Endothelial cell of umbilical vein (primary cell): ENCODE results near the gene STRIP2. TPM values are rescaled to one million over a fixed set of nuclear protein-coding genes. Genes with fewer than 3 reads are reported as not detected.

Experiments
- BruUV-seq: library from RNA; stranded (reverse); fragments of 400-500 nt; replicated peaks from 2 replicates; lab custom pipeline; 2021; lab: Mats Ljungman, UMichigan
- CTCF ChIA-PET: fragments of 300-600, 350-600 bp; sonication (Branson Sonifier 250); formaldehyde crosslinking; loops from one replicate; lab custom pipeline; 2021; ENCODE audit warnings: antibody characterized with exemption, inconsistent platforms; lab: Charles Lee
- POLR2A ChIA-PET: fragments of 300-600, 350-600 bp; sonication (Branson Sonifier 250); formaldehyde crosslinking; loops from one replicate; lab custom pipeline; 2021; ENCODE audit warnings: antibody characterized with exemption, inconsistent platforms; lab: Charles Lee
- DNase-seq: peaks from one replicate; pipeline ENCODE4 v3.0.0-alpha.2; 2011; ENCODE audit warnings: low read depth, low spot score
- FAIRE-seq: peaks from 2 replicates; lab custom pipeline; 2011; peaks lifted over from hg19 to GRCh38; lab: Jason Lieb, UNC
- H2AFZ ChIP-seq: 2 replicates; pipeline ENCODE4 v1.6.0; 2012; ENCODE audit warnings: low read depth, low read length, control low read depth, inconsistent platforms
- H3K27ac ChIP-seq: 2 replicates; pipeline ENCODE4 v1.5.1; 2011; ENCODE audit warnings: low read depth, mild to moderate bottlenecking, control low read depth, low read length, moderate library complexity; ENCODE audit not compliant: insufficient read depth
- H3K27me3 ChIP-seq, 2 experiments: 2 replicates each; pipeline versions ENCODE4 v1.6.0 to v1.6.1; 2011; ENCODE audit warnings: low read length in 2 of 2, mixed read lengths in 1 of 2; ENCODE audit not compliant: control insufficient read depth in 2 of 2, insufficient read depth in 2 of 2
- H3K36me3 ChIP-seq, 2 experiments: 2 replicates in 1 of 2; 3 replicates in 1 of 2; pipeline ENCODE4 v1.5.1; 2011; ENCODE audit warnings: low read length in 2 of 2, mild to moderate bottlenecking in 1 of 2, moderate library complexity in 1 of 2; ENCODE audit not compliant: control insufficient read depth in 2 of 2, insufficient read depth in 2 of 2; ENCODE audit errors: extremely low read depth in 1 of 2
- H3K4me1 ChIP-seq: 3 replicates; pipeline ENCODE4 v1.5.1; 2011; ENCODE audit warnings: mild to moderate bottlenecking, low read length; ENCODE audit not compliant: control insufficient read depth, insufficient read depth; ENCODE audit errors: extremely low read depth
- H3K4me2 ChIP-seq: 2 replicates; pipeline ENCODE4 v1.6.1; 2011; ENCODE audit warnings: low read length, control low read depth, mixed read lengths; ENCODE audit not compliant: insufficient read depth
- H3K4me3 ChIP-seq, 3 experiments: fragments of 200-600 bp in 1 of 3; sonication (generic), shearing (Covaris generic) in 1 of 3; replicated peaks in 1 of 3; 2 replicates each; pipeline ENCODE4 v1.5.1; 2011 to 2016; ENCODE audit warnings: control low read depth in 3 of 3, low read length in 3 of 3, mild to moderate bottlenecking in 2 of 3, inconsistent platforms in 1 of 3, low read depth in 1 of 3, moderate library complexity in 1 of 3; ENCODE audit not compliant: insufficient read depth in 1 of 3
- H3K79me2 ChIP-seq: 2 replicates; pipeline ENCODE4 v1.6.0; 2012; ENCODE audit warnings: low read length, inconsistent platforms; ENCODE audit not compliant: control insufficient read depth, insufficient read depth
- H3K9ac ChIP-seq: replicated peaks from 2 replicates; pipeline ENCODE3; 2011; ENCODE audit warnings: low read length, control low read depth; ENCODE audit not compliant: insufficient read depth; ENCODE audit errors: extremely low read depth
- H3K9me1 ChIP-seq: replicated peaks from 3 replicates; pipeline ENCODE4 v1.6.0; 2011; ENCODE audit warnings: mild to moderate bottlenecking, low read length; ENCODE audit not compliant: control insufficient read depth, insufficient read depth; ENCODE audit errors: extremely low read depth
- H3K9me3 ChIP-seq: replicated peaks from 2 replicates; pipeline ENCODE4 v1.5.1; 2012; ENCODE audit warnings: low read length, inconsistent platforms; ENCODE audit not compliant: control insufficient read depth, insufficient read depth
- H4K20me1 ChIP-seq: replicated peaks from 2 replicates; pipeline ENCODE3; 2011; ENCODE audit warnings: mild to moderate bottlenecking, low read length; ENCODE audit not compliant: control insufficient read depth, insufficient read depth; ENCODE audit errors: extremely low read depth
- CTCF ChIP-seq, 2 donors: IDR thresholded peaks; 1 replicate in 1 of 2; 2 replicates in 1 of 2; pipeline ENCODE4 v1.5.1; 2011; ENCODE audit warnings: low read length in 2 of 2, mild to moderate bottlenecking in 2 of 2, moderate library complexity in 2 of 2, control low read depth in 1 of 2, inconsistent platforms in 1 of 2, low read depth in 1 of 2; ENCODE audit not compliant: insufficient read depth in 1 of 2; ENCODE audit errors: extremely low read depth in 1 of 2
- EZH2 ChIP-seq: IDR thresholded peaks from 2 replicates; pipeline ENCODE4 v1.6.1; 2012; ENCODE audit warnings: borderline replicate concordance, low read depth, mild to moderate bottlenecking, moderate library complexity, low read length, inconsistent platforms; ENCODE audit not compliant: severe bottlenecking
- FOS ChIP-seq: IDR thresholded peaks from 2 replicates; pipeline ENCODE4 v1.6.1; 2011; ENCODE audit warnings: mild to moderate bottlenecking, low read length, moderate library complexity, borderline replicate concordance; ENCODE audit not compliant: insufficient read depth
- GATA2 ChIP-seq: IDR thresholded peaks from 2 replicates; pipeline ENCODE4 v1.7.0; 2011; ENCODE audit warnings: low read depth, mild to moderate bottlenecking, moderate library complexity, mixed read lengths, low read length; ENCODE audit not compliant: insufficient read length, insufficient read depth
- JUN ChIP-seq: IDR thresholded peaks from 2 replicates; pipeline ENCODE4 v1.6.1; 2011; ENCODE audit warnings: borderline replicate concordance, low read depth; ENCODE audit not compliant: insufficient read length, insufficient read depth
- MAX ChIP-seq: IDR thresholded peaks from 2 replicates; pipeline ENCODE4 v1.6.1; 2011; ENCODE audit not compliant: insufficient read depth, insufficient read length
- MYC ChIP-seq: IDR thresholded peaks from one replicate; pipeline ENCODE4 v1.6.1; 2011; ENCODE audit warnings: mild to moderate bottlenecking, low read depth, low read length
- POLR2A ChIP-seq: IDR thresholded peaks from 2 replicates; pipeline ENCODE4 v1.6.1; 2012; ENCODE audit warnings: low read depth, mild to moderate bottlenecking, control low read depth, low read length
- POLR2AphosphoS5 ChIP-seq: IDR thresholded peaks from 2 replicates; pipeline ENCODE4 v1.6.1; 2012; ENCODE audit warnings: low read depth, mild to moderate bottlenecking, control low read depth, low read length, moderate library complexity; ENCODE audit not compliant: insufficient read depth
- dilution Hi-C: fragments of 300-500 bp; cut with MboI; formaldehyde crosslinking; loops from one replicate; pipeline ENCODE4 v1.15.0; 2019; ENCODE audit warnings: low sequenced_read_pairs; ENCODE audit not compliant: extremely low pct_ligation_motif_present
- intact Hi-C: fragments of 100-400 bp; cut with micrococcal nuclease; formaldehyde crosslinking; loops from one replicate; pipeline ENCODE4 v1.10.0; 2022
- polyA plus RNA-seq, 4 experiments: library from polyadenylated mRNA; depleted of rRNA in 3 of 4; stranded (reverse) in 3 of 4; unstranded in 1 of 4; fragments of >200 nt; gene quantifications; 2 replicates each; pipeline versions ENCODE4 v1.2.1 to v1.2.3, GENCODE V29; 2011 to 2012; ENCODE audit warnings: missing spikeins in 1 of 4
- total RNA-seq: library from RNA; stranded (reverse); gene quantifications from 2 replicates; pipeline ENCODE4 v1.2.3, GENCODE V29; 2021

Gene STRIP2
- total and polyA plus RNA-seq, 2 donors (not counting 3 experiments of a cell fraction or from before 2014, with no cell fraction given), result 3.4 to 10.0 TPM

GRCh38 chr7:129421717-129422250, 12.4 kb upstream of the STRIP2 start:
- Histone ChIP-seq H3K9me1 (no peaks in the 10 kb centered on the region), H3K79me2 (no peaks in the 10 kb centered on the region), H3K4me2 (no peak overlapping the region), H3K27me3 (no peaks in the 10 kb centered on the region), H4K20me1 (no peaks in the 10 kb centered on the region), H3K4me3 (no peak overlapping the region), H3K9ac (no peak overlapping the region), H3K36me3 (peaks cover 0 to 2% of the 10 kb centered on the region in 2 experiments), H2AFZ (no peak overlapping the region), H3K4me1 (peaks cover 4% of the 10 kb centered on the region), H3K9me3 (no peaks in the 10 kb centered on the region), H3K27ac (no peak overlapping the region)
- FAIRE-seq (no peak), DNase-seq (no peak)
- TF ChIP-seq FOS (no peak), JUN (no peak), MAX (no peak), GATA2 (no peak), EZH2 (no peak), POLR2AphosphoS5 (no peak), POLR2A (no peak), MYC (no peak), CTCF (IDR thresholded peaks at IDR 0.05; ENCODE audit: extremely low read depth in 1 of 2, insufficient read depth in 1 of 2, low read depth in 1 of 2, low read length in 2 of 2) (no peak)
- BruUV-seq, result no TSS peak
- ChIA-PET POLR2A (no interaction called here), CTCF (interaction anchor here (0.9 to 2.2 kb wide), 3 partner anchors 54 to 89 kb away, joined by 3 to 6 read pairs (median 4); no protein-coding TSS in a partner anchor)
- intact Hi-C loops (no loop called here), dilution Hi-C loops (no loop called here)
